ENCODE measurements around the gene B4GALT2. TPM values are rescaled to one million over a fixed set of nuclear protein-coding genes. Genes with fewer than 3 reads are reported as not detected.
A peak's percentile ranks its signal among the peaks of the same experiment; 100 is the strongest.

The B4GALT2 gene
- total and polyA plus RNA-seq, 7 experiments from 2014 or later, result 0.49 to 16.9 (median 1.6) TPM; not detected in 2

DNA sequence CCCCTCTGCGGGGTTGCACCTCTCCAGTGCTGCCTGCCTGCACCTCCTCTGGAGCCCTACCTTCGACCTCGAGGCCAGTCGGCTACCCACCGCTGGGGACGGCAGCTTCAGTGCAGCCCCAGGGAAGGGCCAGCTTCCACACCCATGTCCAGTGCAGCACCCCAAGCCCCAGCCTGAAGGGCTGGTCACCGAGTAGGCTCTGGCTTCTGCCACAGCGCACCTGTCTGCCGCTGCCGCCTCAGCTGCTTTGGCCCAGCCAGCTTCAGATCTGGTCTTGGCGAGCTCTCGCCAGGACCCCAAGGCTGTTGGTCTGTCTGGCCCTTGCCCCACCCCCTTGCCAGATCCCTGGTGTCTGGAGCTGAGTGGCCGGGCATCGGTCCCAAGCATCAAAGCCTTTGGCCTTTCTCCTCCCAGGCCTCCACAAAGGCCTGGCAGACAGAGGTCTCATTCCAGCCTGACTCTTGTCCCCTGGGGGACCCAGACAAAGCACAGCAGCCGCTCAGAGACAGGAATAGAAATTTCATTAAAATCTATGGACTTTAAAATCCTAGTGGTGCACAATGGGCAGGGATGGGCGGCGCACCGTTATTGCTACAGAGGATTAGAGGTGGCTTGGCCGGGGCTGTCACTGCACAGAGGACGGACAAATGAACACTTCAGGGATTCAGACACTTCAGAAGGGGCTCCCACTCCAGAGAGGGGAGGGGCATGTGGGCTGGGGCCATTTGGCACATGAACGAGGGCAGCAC lies 17.1 kb downstream of the B4GALT2 start:
- intact Hi-C loops (cut with micrococcal nuclease), result no loop called here
- no peaks in the 10 kb centered on the region for H3K9me3 ChIP-seq (ENCODE audit: control insufficient read depth in 2 of 3, low read length in 3 of 3)
- no peaks in the 10 kb centered on the region for H3K36me3 ChIP-seq (ENCODE audit: control insufficient read depth in 2 of 3, insufficient read depth in 3 of 3, low read length in 3 of 3)
- peaks cover 0 to 2% of the 10 kb centered on the region in 2 donors for H3K27me3 ChIP-seq (ENCODE audit: control insufficient read depth in 2 of 2, insufficient read depth in 2 of 2, low read length in 2 of 2)
- CTCF ChIA-PET, result interaction anchor here (1.0 kb wide), 1 partner anchor 9 kb away, joined by 3 read pairs; no protein-coding TSS in a partner anchor
- ATAC-seq (no peak), DNase-seq (no peak)
- H3K27ac ChIP-seq (ENCODE audit: low read depth, low read length), result no peak overlapping the region
- no peaks in the 10 kb centered on the region for H3K36me3 Mint-ChIP-seq
- no peak overlapping the region for H3K27ac Mint-ChIP-seq
- no peak overlapping the region for H3K4me3 ChIP-seq (ENCODE audit: low read length)
- peaks cover 0 to 6% of the 10 kb centered on the region in 2 donors for H3K4me1 ChIP-seq (ENCODE audit: control insufficient read depth in 2 of 2, insufficient read depth in 2 of 2, low read length in 2 of 2)
- peaks cover 0 to 4% (median 0%) of the 10 kb centered on the region in 5 donors for H3K27me3 Mint-ChIP-seq
- peak overlapping the region in 1 of 10 donors; percentile 25 for H3K4me3 Mint-ChIP-seq
- H3K9me3 Mint-ChIP-seq, result no peaks in the 10 kb centered on the region
- POLR2A ChIA-PET, result no interaction called here
- peaks cover 0 to 20% (median 9%) of the 10 kb centered on the region in 7 donors for H3K4me1 Mint-ChIP-seq

DNA sequence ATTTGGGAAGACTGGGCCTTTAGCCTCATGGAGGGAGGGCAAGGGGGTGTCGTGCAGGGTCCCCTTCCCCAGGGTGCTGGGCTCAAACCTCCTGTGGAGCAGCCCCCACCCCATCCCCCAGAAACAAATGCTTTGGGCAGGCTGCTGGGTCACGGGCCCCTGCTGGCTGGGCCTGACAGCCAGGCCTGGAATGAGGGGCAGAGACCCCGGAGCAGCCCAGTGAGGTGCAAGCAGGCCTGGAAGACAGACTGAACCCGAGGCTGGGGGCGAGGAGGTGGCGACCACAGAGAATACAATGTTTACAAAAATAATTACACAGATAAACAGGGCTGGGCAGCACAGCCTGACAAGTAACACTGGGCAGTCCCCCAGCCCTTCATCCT lies 17.7 kb downstream of the B4GALT2 start:
- POLR2A ChIA-PET, result no interaction called here
- Mint-ChIP-seq H3K4me1 (peaks cover 0 to 19% (median 9%) of the 10 kb centered on the region in 7 donors), H3K4me3 (peak overlapping the region in 1 of 10 donors; percentile 25), H3K36me3 (no peaks in the 10 kb centered on the region), H3K27ac (no peak overlapping the region), H3K27me3 (peaks cover 0 to 4% (median 0%) of the 10 kb centered on the region in 5 donors), H3K9me3 (no peaks in the 10 kb centered on the region)
- intact Hi-C loops (cut with micrococcal nuclease), result no loop called here
- Histone ChIP-seq H3K27ac (ENCODE audit: low read depth, low read length) (no peak overlapping the region), H3K4me1 (ENCODE audit: control insufficient read depth in 2 of 2, insufficient read depth in 2 of 2, low read length in 2 of 2) (peaks cover 0 to 6% of the 10 kb centered on the region in 2 donors), H3K27me3 (ENCODE audit: control insufficient read depth in 2 of 2, insufficient read depth in 2 of 2, low read length in 2 of 2) (peaks cover 0 to 2% of the 10 kb centered on the region in 2 donors), H3K36me3 (ENCODE audit: control insufficient read depth in 2 of 3, insufficient read depth in 3 of 3, low read length in 3 of 3) (no peaks in the 10 kb centered on the region), H3K9me3 (ENCODE audit: control insufficient read depth in 2 of 3, low read length in 3 of 3) (no peaks in the 10 kb centered on the region), H3K4me3 (ENCODE audit: low read length) (no peak overlapping the region)
- CTCF ChIA-PET, result no interaction called here
- ATAC-seq (no peak), DNase-seq (no peak)

DNA sequence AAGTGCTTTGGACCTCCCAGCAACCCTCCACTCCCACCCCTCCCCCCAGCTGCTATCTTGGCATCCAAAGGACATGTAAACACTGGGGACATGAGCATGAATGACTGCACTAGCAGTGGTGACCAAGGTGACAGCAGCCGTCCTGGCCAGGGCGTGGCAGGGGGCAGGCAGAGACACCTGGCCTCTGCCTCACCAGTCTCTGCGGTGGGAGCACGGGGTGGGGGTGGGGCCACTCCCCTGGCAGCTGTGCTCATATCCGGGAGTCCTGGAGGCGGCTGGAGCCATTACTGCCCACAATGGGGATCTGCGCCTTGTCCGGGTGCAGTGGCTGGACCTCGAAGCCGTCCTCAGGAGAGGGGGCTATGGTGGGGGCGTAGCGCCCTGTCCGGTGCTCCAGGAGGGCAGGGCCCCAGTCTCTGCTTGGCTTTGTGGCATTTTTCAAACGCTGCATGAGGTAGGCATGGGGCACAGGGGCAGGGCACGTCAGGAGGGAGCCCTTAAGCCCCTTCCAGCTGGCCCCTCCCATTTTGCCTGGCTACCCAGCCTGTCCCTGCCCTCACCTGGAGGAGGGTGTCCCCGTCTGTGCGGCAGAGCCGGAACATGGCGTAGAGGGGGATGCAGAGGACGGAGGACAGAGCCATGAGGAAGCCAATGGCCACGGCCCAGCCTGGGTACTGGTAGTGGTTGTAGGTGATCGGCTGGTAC lies 18.4 kb downstream of the B4GALT2 start:
- H3K36me3 Mint-ChIP-seq, result no peaks in the 10 kb centered on the region
- ATAC-seq (no peak), DNase-seq (no peak)
- Histone ChIP-seq H3K4me3 (ENCODE audit: low read length) (no peak overlapping the region), H3K4me1 (ENCODE audit: control insufficient read depth in 2 of 2, insufficient read depth in 2 of 2, low read length in 2 of 2) (peaks cover 0 to under 1% of the 10 kb centered on the region in 2 donors), H3K27ac (ENCODE audit: low read depth, low read length) (no peak overlapping the region), H3K9me3 (ENCODE audit: control insufficient read depth in 2 of 3, low read length in 3 of 3) (no peaks in the 10 kb centered on the region), H3K36me3 (ENCODE audit: control insufficient read depth in 2 of 3, insufficient read depth in 3 of 3, low read length in 3 of 3) (no peaks in the 10 kb centered on the region), H3K27me3 (ENCODE audit: control insufficient read depth in 2 of 2, insufficient read depth in 2 of 2, low read length in 2 of 2) (peaks cover 0 to 2% of the 10 kb centered on the region in 2 donors)
- H3K27ac Mint-ChIP-seq, result no peak overlapping the region
- ChIA-PET POLR2A (no interaction called here), CTCF (no interaction called here)
- H3K27me3 Mint-ChIP-seq, result peaks cover 0 to 4% (median 0%) of the 10 kb centered on the region in 5 donors
- H3K4me1 Mint-ChIP-seq, result peaks cover 0 to 12% (median 5%) of the 10 kb centered on the region in 7 donors
- intact Hi-C loops (cut with micrococcal nuclease), result no loop called here
- no peak overlapping the region for H3K4me3 Mint-ChIP-seq
- no peaks in the 10 kb centered on the region for H3K9me3 Mint-ChIP-seq

DNA sequence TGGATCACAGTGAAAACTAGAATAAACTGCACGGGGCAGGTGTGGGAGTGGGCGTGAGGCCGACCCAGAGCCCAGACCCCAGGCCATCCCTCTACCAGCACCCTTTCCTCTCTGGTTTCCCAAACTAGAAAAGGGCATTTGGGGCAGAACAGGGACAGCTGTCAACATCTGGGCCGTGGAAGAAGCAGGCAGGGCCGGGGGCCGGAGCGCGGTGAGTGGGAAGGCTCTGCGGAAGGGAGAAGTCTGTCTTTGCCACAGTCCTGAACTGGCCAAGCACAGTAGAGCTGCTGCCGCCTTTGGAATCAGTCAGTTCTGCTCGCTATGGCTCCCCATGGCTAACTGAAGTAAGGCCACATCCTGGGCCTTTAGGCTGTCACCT lies 19.0 kb downstream of the B4GALT2 start:
- H3K4me3 Mint-ChIP-seq, result no peak overlapping the region
- no peak for DNase-seq

GRCh38 chr1:43999455-43999854 lies 20.4 kb downstream of the B4GALT2 start:
- Histone ChIP-seq H3K4me3 (ENCODE audit: low read length) (no peak overlapping the region), H3K27me3 (ENCODE audit: control insufficient read depth in 2 of 2, insufficient read depth in 2 of 2, low read length in 2 of 2) (peaks cover 0 to 2% of the 10 kb centered on the region in 2 donors), H3K9me3 (ENCODE audit: control insufficient read depth in 2 of 3, low read length in 3 of 3) (no peaks in the 10 kb centered on the region), H3K27ac (ENCODE audit: low read depth, low read length) (no peak overlapping the region), H3K4me1 (ENCODE audit: control insufficient read depth in 2 of 2, insufficient read depth in 2 of 2, low read length in 2 of 2) (no peaks in the 10 kb centered on the region), H3K36me3 (ENCODE audit: control insufficient read depth in 2 of 3, insufficient read depth in 3 of 3, low read length in 3 of 3) (no peaks in the 10 kb centered on the region)
- no peaks in the 10 kb centered on the region for H3K36me3 Mint-ChIP-seq
- ChIA-PET POLR2A (no interaction called here), CTCF (interaction anchor here (1.1 kb wide), 1 partner anchor 37 kb away, joined by 4 read pairs; no protein-coding TSS in a partner anchor)
- DNase-seq (no peak), ATAC-seq (no peak)
- H3K27me3 Mint-ChIP-seq, result peaks cover 0 to 4% (median 0%) of the 10 kb centered on the region in 5 donors
- H3K9me3 Mint-ChIP-seq, result no peaks in the 10 kb centered on the region
- H3K27ac Mint-ChIP-seq, result no peak overlapping the region
- intact Hi-C loops (cut with micrococcal nuclease), result no loop called here
- H3K4me1 Mint-ChIP-seq, result peaks cover 0 to 7% (median 0%) of the 10 kb centered on the region in 7 donors
- H3K4me3 Mint-ChIP-seq, result no peak overlapping the region

More for the DNA sequence above, 19.0 kb downstream of the B4GALT2 start:
- intact Hi-C loops (cut with micrococcal nuclease), result no loop called here
- H3K27ac Mint-ChIP-seq, result no peak overlapping the region
- Histone ChIP-seq H3K4me1 (ENCODE audit: control insufficient read depth in 2 of 2, insufficient read depth in 2 of 2, low read length in 2 of 2) (no peaks in the 10 kb centered on the region), H3K9me3 (ENCODE audit: control insufficient read depth in 2 of 3, low read length in 3 of 3) (no peaks in the 10 kb centered on the region), H3K27me3 (ENCODE audit: control insufficient read depth in 2 of 2, insufficient read depth in 2 of 2, low read length in 2 of 2) (peaks cover 0 to 2% of the 10 kb centered on the region in 2 donors), H3K36me3 (ENCODE audit: control insufficient read depth in 2 of 3, insufficient read depth in 3 of 3, low read length in 3 of 3) (no peaks in the 10 kb centered on the region), H3K27ac (ENCODE audit: low read depth, low read length) (no peak overlapping the region), H3K4me3 (ENCODE audit: low read length) (no peak overlapping the region)
- H3K4me1 Mint-ChIP-seq, result peaks cover 0 to 7% (median 0%) of the 10 kb centered on the region in 7 donors
- CTCF ChIA-PET, result no interaction called here
- POLR2A ChIA-PET, result no interaction called here
- ATAC-seq, result no peak
- H3K36me3 Mint-ChIP-seq, result no peaks in the 10 kb centered on the region
- peaks cover 0 to 4% (median 0%) of the 10 kb centered on the region in 5 donors for H3K27me3 Mint-ChIP-seq
- H3K9me3 Mint-ChIP-seq, result no peaks in the 10 kb centered on the region

DNA sequence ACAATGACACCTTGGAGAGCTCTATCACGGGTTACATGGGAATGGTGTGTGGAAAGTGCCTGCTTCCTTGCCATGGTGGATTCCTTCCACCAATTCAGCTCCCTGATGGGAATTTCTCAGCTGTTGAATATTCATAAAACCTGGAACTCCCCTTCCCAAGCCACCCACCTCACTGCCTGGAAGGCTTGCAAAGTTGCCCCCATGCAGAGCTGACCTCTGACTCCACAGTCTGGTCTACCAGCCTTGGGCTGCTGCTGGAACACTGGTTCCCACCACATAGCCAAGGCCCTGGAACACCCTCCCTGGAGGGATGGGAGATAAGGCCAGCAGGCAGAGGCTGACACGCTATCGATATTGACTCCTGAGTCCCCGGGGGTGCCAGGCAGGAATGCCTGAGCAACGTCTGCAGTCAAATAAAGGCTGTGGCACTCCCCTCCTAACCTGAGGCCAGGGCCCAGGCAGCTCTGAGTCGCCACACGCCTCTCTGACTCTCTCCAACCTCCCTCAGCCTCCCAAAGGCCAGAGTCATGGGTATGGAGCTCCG lies 21.2 kb downstream of the B4GALT2 start:
- no peak overlapping the region for H3K27ac ChIP-seq (ENCODE audit: low read depth, low read length)
- Mint-ChIP-seq H3K27ac (no peak overlapping the region), H3K27me3 (peaks cover 0 to 4% (median 0%) of the 10 kb centered on the region in 5 donors), H3K9me3 (no peaks in the 10 kb centered on the region), H3K36me3 (no peaks in the 10 kb centered on the region), H3K4me1 (peaks cover 0 to 4% (median 0%) of the 10 kb centered on the region in 7 donors), H3K4me3 (no peak overlapping the region)
- no peak for DNase-seq
- no peaks in the 10 kb centered on the region for H3K36me3 ChIP-seq (ENCODE audit: control insufficient read depth in 2 of 3, insufficient read depth in 3 of 3, low read length in 3 of 3)
- intact Hi-C loops (cut with micrococcal nuclease), result no loop called here
- H3K9me3 ChIP-seq (ENCODE audit: control insufficient read depth in 2 of 3, low read length in 3 of 3), result no peaks in the 10 kb centered on the region
- H3K4me1 ChIP-seq (ENCODE audit: control insufficient read depth in 2 of 2, insufficient read depth in 2 of 2, low read length in 2 of 2), result no peaks in the 10 kb centered on the region
- peaks cover 0 to 2% of the 10 kb centered on the region in 2 donors for H3K27me3 ChIP-seq (ENCODE audit: control insufficient read depth in 2 of 2, insufficient read depth in 2 of 2, low read length in 2 of 2)
- ATAC-seq, result no peak
- no peak overlapping the region for H3K4me3 ChIP-seq (ENCODE audit: low read length)
- CTCF ChIA-PET, result no interaction called here
- POLR2A ChIA-PET, result no interaction called here

Data from naive thymus-derived CD4-positive, alpha-beta T cell (primary cell).